Natural killer cell (primary cell): ENCODE results near the gene ZFYVE27. TPM values are rescaled to one million over a fixed set of nuclear protein-coding genes. Genes with fewer than 3 reads are reported as not detected.

Experiments used
- ATAC-seq, 3 donors: fragments of 150-1000 bp in 2 of 3; fragments of 200-7000 bp in 1 of 3; cut with Tn5 transposase; 1 replicate in 1 of 3; 2 replicates in 2 of 3; pipeline ENCODE4 v1.10.0; 2021; ENCODE audit warnings: mild to moderate bottlenecking in 2 of 3, moderate library complexity in 2 of 3
- DNase-seq, 2 donors: peaks; one replicate each; pipeline versions ENCODE4 v3.0.0 to v3.0.0-alpha.2; 2013 to 2021; ENCODE audit warnings: mixed read lengths in 1 of 2
- H3K27ac ChIP-seq: one replicate; pipeline ENCODE4 v1.5.1; 2013; ENCODE audit warnings: mild to moderate bottlenecking, low read length
- H3K27me3 ChIP-seq: one replicate; pipeline ENCODE4 v1.6.1; 2013; ENCODE audit warnings: low read length; ENCODE audit not compliant: control insufficient read depth, insufficient read depth
- H3K36me3 ChIP-seq: one replicate; pipeline ENCODE4 v1.6.1; 2013; ENCODE audit warnings: low read length; ENCODE audit not compliant: control insufficient read depth, insufficient read depth
- H3K4me1 ChIP-seq: one replicate; pipeline ENCODE4 v1.6.1; 2013; ENCODE audit warnings: low read length; ENCODE audit not compliant: control insufficient read depth, insufficient read depth
- H3K4me3 ChIP-seq: one replicate; pipeline ENCODE4 v1.5.1; 2013; ENCODE audit warnings: low read length
- H3K9me3 ChIP-seq: one replicate; pipeline ENCODE4 v1.6.1; 2013; ENCODE audit warnings: low read length; ENCODE audit not compliant: control insufficient read depth, insufficient read depth
- H3K27ac Mint-ChIP-seq, 2 donors: one replicate each; pipeline ENCODE4 v1.8.0; 2022; ENCODE audit warnings: mild to moderate bottlenecking in 2 of 2, mixed read lengths in 2 of 2, moderate library complexity in 1 of 2
- H3K27me3 Mint-ChIP-seq, 2 donors: one replicate each; pipeline ENCODE4 v1.8.0; 2022; ENCODE audit warnings: low read depth in 2 of 2, mixed read lengths in 2 of 2
- H3K36me3 Mint-ChIP-seq: one replicate; pipeline ENCODE4 v1.8.0; 2022; ENCODE audit warnings: mixed read lengths
- H3K4me1 Mint-ChIP-seq, 2 donors: one replicate each; pipeline ENCODE4 v1.8.0; 2022; ENCODE audit warnings: mixed read lengths in 2 of 2
- H3K4me3 Mint-ChIP-seq: one replicate; pipeline ENCODE4 v1.8.0; 2022; ENCODE audit warnings: mild to moderate bottlenecking, moderate library complexity, mixed read lengths
- H3K9me3 Mint-ChIP-seq, 2 donors: one replicate each; pipeline ENCODE4 v1.8.0; 2022; ENCODE audit warnings: mixed read lengths in 2 of 2
- WGBS: methylation state at CpG from one replicate; pipeline ENCODE4 v1.1.7; 2013; ENCODE audit warnings: missing lambda C conversion rate; ENCODE audit not compliant: insufficient coverage; 5-methylcytosine and 5-hydroxymethylcytosine counted together
- intact Hi-C: fragments of 100-400 bp; cut with micrococcal nuclease; formaldehyde crosslinking; loops from one replicate; pipeline ENCODE4 v1.14.2; 2022
- total RNA-seq, 4 donors: library from RNA; stranded (reverse); fragments of 120-200 nt in 1 of 4; gene quantifications; one replicate each; pipeline versions ENCODE4 v1.2.3 to v1.2.4, GENCODE V29; 2013 to 2022
- TF ChIP-seq, protein P1 (sequence below): fragments of 200-600 bp; IDR thresholded peaks from one replicate; pipeline ENCODE4 v1.8.0; 2022; ENCODE audit warnings: antibody characterized with exemption

The ZFYVE27 gene
- total RNA-seq, 3 donors from 2014 or later (not counting 1 experiment from before 2014, with no cell fraction given) = 63.0 to 82.8 (median 76.4) TPM

DNA sequence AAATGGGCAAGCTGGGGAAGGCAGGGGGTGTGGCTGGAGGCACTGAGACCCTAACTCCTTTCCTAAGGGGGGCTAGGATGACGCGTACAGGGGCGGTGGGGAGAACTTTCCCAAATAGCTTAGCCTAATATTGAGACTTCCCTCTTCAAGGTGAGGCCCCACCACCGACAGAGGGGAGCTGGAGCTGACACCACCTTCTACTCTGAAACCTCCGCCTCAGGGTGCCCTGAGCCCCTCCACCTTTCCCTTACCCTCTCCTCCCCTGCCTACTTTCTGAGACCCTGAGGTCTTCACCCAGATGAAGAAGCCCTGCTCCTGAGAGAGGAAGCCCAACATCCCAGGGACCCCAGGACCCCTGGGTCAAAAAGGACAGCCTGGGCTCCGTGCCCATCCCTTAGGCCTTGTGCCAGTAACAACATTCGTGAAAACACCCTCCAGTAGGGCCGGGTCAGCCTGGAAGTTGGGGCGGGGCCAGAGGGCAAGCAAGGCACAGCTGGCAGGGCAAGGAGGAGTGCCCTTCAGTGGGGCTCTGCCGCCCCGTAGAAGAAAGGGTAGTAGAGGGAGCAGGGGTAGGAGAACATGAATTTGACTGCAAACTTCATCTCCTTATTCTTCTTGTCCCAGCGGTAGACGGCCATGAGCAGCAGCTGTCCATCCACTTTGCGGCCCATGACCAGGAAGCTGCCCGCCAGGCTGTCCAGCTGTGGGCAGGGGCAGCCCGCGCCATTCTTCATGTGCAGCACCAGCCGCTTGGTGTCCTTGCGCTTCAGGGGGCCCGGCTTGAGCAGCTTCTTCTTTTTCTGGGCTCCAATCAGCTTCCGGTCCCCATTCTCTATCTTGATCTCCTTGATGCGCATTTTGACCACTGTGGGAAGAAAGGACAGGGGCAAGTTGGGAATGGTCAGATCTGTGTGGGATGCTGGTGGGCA, 30.3 kb downstream of the ZFYVE27 start:
- H3K27ac Mint-ChIP-seq = no peak overlapping the region
- H3K36me3 Mint-ChIP-seq = no peaks in the 10 kb centered on the region
- Histone ChIP-seq H3K27ac (no peak overlapping the region), H3K4me1 (peaks cover 2% of the 10 kb centered on the region), H3K4me3 (no peak overlapping the region), H3K36me3 (peaks cover 8% of the 10 kb centered on the region), H3K27me3 (peaks cover 3% of the 10 kb centered on the region), H3K9me3 (no peaks in the 10 kb centered on the region)
- peaks cover 29 to 32% of the 10 kb centered on the region in 2 donors for H3K27me3 Mint-ChIP-seq
- H3K4me3 Mint-ChIP-seq = no peak overlapping the region
- WGBS = 93% methylated on average over 22 of the region's 22 CpGs
- DNase-seq = no peak
- no peak for ATAC-seq
- H3K9me3 Mint-ChIP-seq = no peaks in the 10 kb centered on the region
- intact Hi-C loops = no loop called here
- peaks cover 0 to 24% of the 10 kb centered on the region in 2 donors for H3K4me1 Mint-ChIP-seq
- TF ChIP-seq, protein P1, sequence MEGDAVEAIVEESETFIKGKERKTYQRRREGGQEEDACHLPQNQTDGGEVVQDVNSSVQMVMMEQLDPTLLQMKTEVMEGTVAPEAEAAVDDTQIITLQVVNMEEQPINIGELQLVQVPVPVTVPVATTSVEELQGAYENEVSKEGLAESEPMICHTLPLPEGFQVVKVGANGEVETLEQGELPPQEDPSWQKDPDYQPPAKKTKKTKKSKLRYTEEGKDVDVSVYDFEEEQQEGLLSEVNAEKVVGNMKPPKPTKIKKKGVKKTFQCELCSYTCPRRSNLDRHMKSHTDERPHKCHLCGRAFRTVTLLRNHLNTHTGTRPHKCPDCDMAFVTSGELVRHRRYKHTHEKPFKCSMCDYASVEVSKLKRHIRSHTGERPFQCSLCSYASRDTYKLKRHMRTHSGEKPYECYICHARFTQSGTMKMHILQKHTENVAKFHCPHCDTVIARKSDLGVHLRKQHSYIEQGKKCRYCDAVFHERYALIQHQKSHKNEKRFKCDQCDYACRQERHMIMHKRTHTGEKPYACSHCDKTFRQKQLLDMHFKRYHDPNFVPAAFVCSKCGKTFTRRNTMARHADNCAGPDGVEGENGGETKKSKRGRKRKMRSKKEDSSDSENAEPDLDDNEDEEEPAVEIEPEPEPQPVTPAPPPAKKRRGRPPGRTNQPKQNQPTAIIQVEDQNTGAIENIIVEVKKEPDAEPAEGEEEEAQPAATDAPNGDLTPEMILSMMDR = no peak

DNA sequence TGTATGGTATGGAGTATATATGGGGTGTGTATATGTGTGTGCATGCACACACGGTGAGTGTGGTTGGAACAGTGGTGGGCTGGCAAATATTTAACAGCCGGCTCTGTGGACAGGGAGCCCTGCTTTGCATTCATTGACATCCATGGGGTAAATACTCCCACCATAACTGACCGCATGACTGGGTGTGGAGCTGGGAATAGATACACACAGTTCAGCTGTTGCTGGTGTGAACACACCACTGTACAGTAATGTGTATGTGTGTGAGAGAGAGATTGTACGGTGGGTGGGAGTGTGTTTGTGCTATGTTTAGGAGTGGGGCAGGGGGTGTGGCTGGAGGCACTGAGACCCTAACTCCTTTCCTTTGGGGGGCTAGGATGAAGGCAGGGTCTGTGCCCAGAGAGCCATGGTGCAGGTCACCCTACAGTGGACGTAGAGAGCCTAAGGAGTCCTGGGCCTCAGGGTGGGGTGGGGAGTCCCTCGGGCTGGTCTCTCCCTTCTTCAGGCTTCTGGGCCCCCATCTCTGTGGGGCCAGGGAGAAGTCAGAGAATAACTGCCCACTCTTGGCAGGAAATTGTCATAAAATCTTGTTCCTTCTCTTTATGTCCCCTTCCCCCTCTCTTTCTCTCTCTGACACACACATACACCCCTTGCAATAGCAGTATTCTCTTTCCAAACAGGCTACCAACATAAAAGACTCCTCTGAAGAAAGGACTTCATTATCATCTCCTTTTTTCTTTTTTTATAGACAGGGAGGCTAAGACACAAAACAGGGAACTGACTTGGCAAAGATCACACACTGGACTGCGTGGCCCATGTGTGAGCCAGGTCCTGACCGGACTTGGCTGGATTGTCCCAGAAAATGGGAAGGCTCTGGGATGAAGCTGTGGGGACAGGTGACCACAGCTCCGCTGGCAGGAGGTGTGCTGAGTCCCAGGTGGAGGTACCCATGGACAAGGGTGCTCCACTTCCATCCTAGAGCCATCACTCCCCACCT, 31.7 kb downstream of the ZFYVE27 start:
- intact Hi-C loops = no loop called here
- Histone ChIP-seq H3K36me3 (no peaks in the 10 kb centered on the region), H3K27ac (no peak overlapping the region), H3K4me1 (peaks cover 2% of the 10 kb centered on the region), H3K9me3 (no peaks in the 10 kb centered on the region), H3K27me3 (peaks cover 8% of the 10 kb centered on the region), H3K4me3 (no peak overlapping the region)
- Mint-ChIP-seq H3K36me3 (no peaks in the 10 kb centered on the region), H3K4me1 (peaks cover 0 to 26% of the 10 kb centered on the region in 2 donors), H3K27ac (no peak overlapping the region), H3K4me3 (no peak overlapping the region), H3K9me3 (no peaks in the 10 kb centered on the region), H3K27me3 (peaks cover 42% of the 10 kb centered on the region in 2 donors)
- no peak for DNase-seq
- TF ChIP-seq, protein P1 = no peak
- no peak for ATAC-seq
- 79% methylated on average over 9 of the region's 9 CpGs for WGBS

DNA sequence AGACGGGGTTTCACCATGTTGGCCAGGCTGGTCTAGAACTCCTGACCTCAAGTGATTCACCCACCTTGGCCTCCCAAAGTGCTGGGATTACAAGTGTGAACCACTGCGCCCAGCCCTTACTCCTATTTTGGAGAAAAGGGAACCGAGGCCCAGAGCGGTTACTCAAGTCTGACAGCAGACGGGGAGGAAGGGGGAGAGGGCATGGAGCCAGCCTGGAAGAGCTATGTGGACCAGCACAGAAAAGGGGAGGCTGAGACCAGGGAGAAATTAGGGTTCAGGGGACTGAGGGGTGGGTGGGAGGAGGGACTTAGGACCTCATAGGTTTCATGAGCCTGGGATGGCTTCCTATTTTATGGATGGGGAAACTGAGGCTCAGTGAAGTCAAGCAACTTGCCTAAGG, 33.3 kb downstream of the ZFYVE27 start:
- Mint-ChIP-seq H3K4me3 (no peak overlapping the region), H3K4me1 (peaks cover 0 to 21% of the 10 kb centered on the region in 2 donors), H3K27me3 (peaks cover 42 to 47% of the 10 kb centered on the region in 2 donors), H3K27ac (no peak overlapping the region), H3K9me3 (no peaks in the 10 kb centered on the region), H3K36me3 (no peaks in the 10 kb centered on the region)
- intact Hi-C loops = no loop called here
- no peak overlapping the region for H3K27ac ChIP-seq
- H3K36me3 ChIP-seq = no peaks in the 10 kb centered on the region
- no peak overlapping the region for H3K4me3 ChIP-seq
- TF ChIP-seq, protein P1 = no peak
- ATAC-seq (no peak), DNase-seq (no peak)
- H3K27me3 ChIP-seq = peaks cover 8% of the 10 kb centered on the region
- no peaks in the 10 kb centered on the region for H3K9me3 ChIP-seq
- H3K4me1 ChIP-seq = peaks cover 2% of the 10 kb centered on the region
- WGBS = 66% methylated on average over 5 of the region's 5 CpGs
